ENCODE results near the gene PLXNA4. TPM values are rescaled to one million over a fixed set of nuclear protein-coding genes. Genes with fewer than 3 reads are reported as not detected.

PLXNA4 gene
- total and polyA plus RNA-seq, 12 donors = 0.83 to 17.0 (median 11.5) TPM

- 91 to 93% methylated on average over 5 of the region's 5 CpGs for WGBS, 2 donors
- intact Hi-C loops (cut with DNase I) = no loop called here
- TF ChIP-seq, protein P1, sequence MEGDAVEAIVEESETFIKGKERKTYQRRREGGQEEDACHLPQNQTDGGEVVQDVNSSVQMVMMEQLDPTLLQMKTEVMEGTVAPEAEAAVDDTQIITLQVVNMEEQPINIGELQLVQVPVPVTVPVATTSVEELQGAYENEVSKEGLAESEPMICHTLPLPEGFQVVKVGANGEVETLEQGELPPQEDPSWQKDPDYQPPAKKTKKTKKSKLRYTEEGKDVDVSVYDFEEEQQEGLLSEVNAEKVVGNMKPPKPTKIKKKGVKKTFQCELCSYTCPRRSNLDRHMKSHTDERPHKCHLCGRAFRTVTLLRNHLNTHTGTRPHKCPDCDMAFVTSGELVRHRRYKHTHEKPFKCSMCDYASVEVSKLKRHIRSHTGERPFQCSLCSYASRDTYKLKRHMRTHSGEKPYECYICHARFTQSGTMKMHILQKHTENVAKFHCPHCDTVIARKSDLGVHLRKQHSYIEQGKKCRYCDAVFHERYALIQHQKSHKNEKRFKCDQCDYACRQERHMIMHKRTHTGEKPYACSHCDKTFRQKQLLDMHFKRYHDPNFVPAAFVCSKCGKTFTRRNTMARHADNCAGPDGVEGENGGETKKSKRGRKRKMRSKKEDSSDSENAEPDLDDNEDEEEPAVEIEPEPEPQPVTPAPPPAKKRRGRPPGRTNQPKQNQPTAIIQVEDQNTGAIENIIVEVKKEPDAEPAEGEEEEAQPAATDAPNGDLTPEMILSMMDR (IDR thresholded peaks at IDR 0.05) = no peak
Observed at GRCh38 chr7:132244903-132245480, 331.3 kb downstream of the PLXNA4 start.

DNA sequence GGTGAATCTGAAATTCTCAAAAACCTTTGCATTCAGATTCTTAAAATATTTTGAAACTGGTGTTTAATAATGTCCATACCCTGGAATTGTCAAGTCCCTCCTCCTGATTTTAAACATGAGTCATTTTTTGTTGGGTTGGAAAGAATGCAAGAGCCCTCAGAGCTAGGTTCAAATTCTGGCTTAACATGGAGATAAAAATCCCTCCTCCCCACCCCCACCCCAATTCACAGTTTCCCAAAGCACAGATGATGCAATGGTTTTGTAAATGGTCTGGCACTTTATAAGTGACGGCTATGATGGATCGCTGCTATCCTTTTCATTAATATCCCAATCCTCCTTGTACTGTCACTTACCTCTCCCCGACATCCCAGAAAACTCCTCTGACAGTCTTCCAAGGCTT is 332.8 kb downstream of the PLXNA4 start:
- Histone ChIP-seq H3K4me1 (peaks cover 0 to 7% (median 0%) of the 10 kb centered on the region in 9 donors), H3K4me3 (no peak overlapping the region), H3K27ac (no peak overlapping the region), H3K27me3 (no peaks in the 10 kb centered on the region), H3K36me3 (no peaks in the 10 kb centered on the region), H3K9me3 (peaks cover 0 to 9% (median 0%) of the 10 kb centered on the region in 11 donors)
- DNase-seq = no peak
- TF ChIP-seq, protein P1 (IDR thresholded peaks at IDR 0.05) = no peak
- no peak for ATAC-seq
- WGBS, 2 donors = 88 to 90% methylated on average over 3 of the region's 3 CpGs
- intact Hi-C loops (cut with DNase I) = no loop called here

More at GRCh38 chr7:132244903-132245480, 331.3 kb downstream of the PLXNA4 start:
- Histone ChIP-seq H3K9me3 (peaks cover 0 to 9% (median 0%) of the 10 kb centered on the region in 11 donors), H3K27ac (no peak overlapping the region), H3K36me3 (no peaks in the 10 kb centered on the region), H3K27me3 (no peaks in the 10 kb centered on the region), H3K4me3 (no peak overlapping the region), H3K4me1 (peaks cover 0 to 15% (median 7%) of the 10 kb centered on the region in 9 donors)
- DNase-seq = no peak
- no peak for ATAC-seq

DNA sequence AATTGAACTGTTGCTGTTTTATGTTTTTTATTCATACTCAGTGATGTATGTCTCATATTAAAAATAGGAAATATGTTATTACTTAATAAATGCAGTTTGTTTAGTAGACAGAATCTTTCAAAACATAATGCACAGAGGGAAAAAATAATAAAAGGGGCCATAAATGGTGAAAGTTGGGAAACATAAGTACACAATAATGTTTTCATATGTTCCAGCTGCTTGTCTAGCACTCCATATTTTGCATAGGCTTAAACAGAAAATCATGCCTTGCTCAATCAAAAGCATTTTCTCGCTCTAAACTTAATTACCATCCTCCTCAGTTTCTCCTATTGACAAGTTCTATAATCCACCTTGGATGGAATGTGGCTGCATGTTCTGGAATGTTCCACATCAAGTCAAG is 333.2 kb downstream of the PLXNA4 start:
- Histone ChIP-seq H3K9me3 (peaks cover 0 to 9% (median 0%) of the 10 kb centered on the region in 11 donors), H3K27me3 (no peaks in the 10 kb centered on the region), H3K4me3 (no peak overlapping the region), H3K36me3 (no peaks in the 10 kb centered on the region), H3K4me1 (peaks cover 0 to 6% (median 0%) of the 10 kb centered on the region in 9 donors), H3K27ac (no peak overlapping the region)
- WGBS, 2 donors = 92 to 100% methylated on average over 1 of the region's 1 CpG
- intact Hi-C loops (cut with DNase I) = no loop called here
- DNase-seq = no peak
- no peak for ATAC-seq
- TF ChIP-seq, protein P1 (IDR thresholded peaks at IDR 0.05) = no peak

- H3K4me1 ChIP-seq = peaks cover 0 to 4% (median 0%) of the 10 kb centered on the region in 9 donors
- H3K4me3 ChIP-seq = no peak overlapping the region
- TF ChIP-seq, protein P1 (IDR thresholded peaks at IDR 0.05) = no peak
- H3K36me3 ChIP-seq = no peaks in the 10 kb centered on the region
- ATAC-seq (no peak), DNase-seq (no peak)
- no peak overlapping the region for H3K27ac ChIP-seq
- H3K27me3 ChIP-seq = no peaks in the 10 kb centered on the region
- intact Hi-C loops (cut with DNase I) = no loop called here
- H3K9me3 ChIP-seq = peaks cover 0 to 9% (median 0%) of the 10 kb centered on the region in 11 donors
- WGBS, 2 donors = 87% methylated on average over 5 of the region's 5 CpGs
Observed at GRCh38 chr7:132242192-132242812, 334.0 kb downstream of the PLXNA4 start.

Data from heart right ventricle (tissue), 16 donors.